ENCODE data around the gene EXOSC3. TPM values are rescaled to one million over a fixed set of nuclear protein-coding genes. Genes with fewer than 3 reads are reported as not detected.
"Not testable (repeated sequence)": the region's sequence is repeated elsewhere in the genome, so short reads cannot be mapped to it uniquely, and the experiment has no call there.

Gene EXOSC3
- total and polyA plus RNA-seq, 2 of the 13 experiments (the other 11 are each of a cell fraction or from before 2014, with no cell fraction given), result 17.5 to 68.7 TPM

DNA sequence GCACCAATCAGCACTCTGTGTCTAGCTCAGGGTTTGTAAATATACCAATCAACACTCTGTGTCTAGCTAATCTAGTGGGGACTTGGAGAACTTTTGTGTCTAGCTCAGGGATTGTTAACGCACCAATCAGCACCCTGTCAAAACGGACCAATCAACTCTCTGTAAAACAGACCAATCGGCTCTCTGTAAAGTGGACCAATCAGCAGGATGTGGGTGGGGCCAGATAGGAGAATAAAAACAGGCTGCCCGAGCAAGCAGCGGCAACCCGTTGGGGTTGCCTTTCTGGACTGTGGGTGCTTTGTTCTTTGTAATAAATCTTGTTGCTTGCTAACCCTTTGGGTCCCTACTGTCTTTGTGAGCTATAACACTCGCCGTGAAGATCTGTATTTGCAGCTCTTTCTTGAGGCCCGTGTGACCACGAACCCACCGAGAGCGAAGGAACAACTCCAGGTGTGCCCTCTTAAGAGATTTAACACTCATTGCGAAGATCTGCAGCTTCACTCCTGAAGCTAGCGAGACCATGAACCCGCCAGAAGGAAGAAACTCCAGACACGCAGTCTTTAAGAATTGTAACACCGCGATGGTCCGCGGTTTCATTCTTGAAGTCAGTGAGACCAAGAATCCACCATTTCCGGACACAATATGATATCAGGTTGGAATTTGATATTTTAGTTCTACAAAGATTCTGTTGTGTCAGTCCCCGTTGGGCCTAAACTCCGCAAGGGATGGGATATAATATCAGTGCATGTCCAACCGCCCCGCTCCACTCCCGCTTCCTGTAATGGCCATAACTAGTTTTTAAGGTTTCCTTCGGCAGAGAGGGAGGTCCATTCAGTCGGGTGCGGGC lies 32.0 kb downstream of the EXOSC3 start:
- H3K36me3 ChIP-seq (replicated peaks in 1 of 2; ENCODE audit: control insufficient read depth in 1 of 2, insufficient read depth in 2 of 2, low read length in 2 of 2), result peaks cover 2% of the 10 kb centered on the region in 2 experiments; a peak in 1 of 5 replicates
- DNase-seq (ENCODE audit: low spot score), result no peak
- CTCF ChIA-PET (ENCODE audit: low intra/inter-chr PET ratio, low total read pairs), result no interaction called here
- intact Hi-C loops (cut with micrococcal nuclease; ENCODE audit: unreplicated experiment) (no loop called here), in situ Hi-C loops (cut with HindIII; ENCODE audit: extremely low pct_ligation_motif_present, low pct_unique_long_range_greater_than_20kb) (no loop called here)
- no TSS peak for BruUV-seq (replicated peaks)
- POLR2A ChIA-PET, result interaction anchor here (0.7 to 1.1 kb wide), 5 partner anchors 32 to 608 kb away, joined by 3 to 6 read pairs (median 3); partner anchors contain the start of genes DCAF10 and EXOSC3
- no peak overlapping the region for H3K27ac ChIP-seq (ENCODE audit: extremely low read length, insufficient read depth, low read length)
- no peaks in the 10 kb centered on the region for H4K20me1 ChIP-seq (ENCODE audit: insufficient read depth, low read length)
- peak overlapping the region; percentile 93 for H2AFZ ChIP-seq (ENCODE audit: low read length)
- H3K4me2 ChIP-seq (ENCODE audit: low read depth, low read length), result peak overlapping the region; percentile 79
- H3K9me3 ChIP-seq (ENCODE audit: low read length), result no peaks in the 10 kb centered on the region
- peaks cover 9% of the 10 kb centered on the region for H3K79me2 ChIP-seq (ENCODE audit: insufficient read depth, low read length)
- FAIRE-seq, result no peak
- H3K27me3 ChIP-seq (ENCODE audit: control insufficient read depth in 1 of 2, insufficient read depth in 2 of 2, low read length in 2 of 2), result peaks cover 0 to 1% of the 10 kb centered on the region in 2 experiments; a peak in 3 of 5 replicates
- WGBS (ENCODE audit: low lambda C conversion rate), result 79% methylated on average over 29 of the region's 29 CpGs
- H3K4me3 ChIP-seq (replicated peaks in 1 of 3; ENCODE audit: insufficient read depth in 1 of 3, low read depth in 2 of 3, low read length in 3 of 3), result peak overlapping the region; percentile 84 to 90 (median 89)
- peak; percentile 68 for TF ChIP-seq NFYB (CRISPR knock-in tag; IDR thresholded peaks at IDR 0.05)
- TF ChIP-seq ZMYM4 (CRISPR knock-in tag; IDR thresholded peaks at IDR 0.05), result peak; percentile 36; the same call in 1 of the 2 replicates
- TF ChIP-seq POLR2A (IDR thresholded peaks at IDR 0.05; ENCODE audit: insufficient read depth in 1 of 2, low read depth in 2 of 2, low read length in 2 of 2), result no peak
- TF ChIP-seq NFYC (CRISPR knock-in tag; IDR thresholded peaks at IDR 0.05), result peak; percentile 61; the same call in 1 of the 2 replicates
- H3K4me1 ChIP-seq (ENCODE audit: insufficient read depth, low read length), result peaks cover 23% of the 10 kb centered on the region
- ATAC-seq, result no peak
- H3K9ac ChIP-seq (ENCODE audit: insufficient read depth, low read depth, low read length), result peak overlapping the region; percentile 80; the same call in 1 of the 2 replicates

GRCh38 chr9:37752112-37752511 lies 32.8 kb downstream of the EXOSC3 start:
- CTCF ChIA-PET (ENCODE audit: low intra/inter-chr PET ratio, low total read pairs); POLR2A ChIA-PET: not testable (repeated sequence)

More at GRCh38 chr9:37752112-37752511, 32.8 kb downstream of the EXOSC3 start:
- BruUV-seq (replicated peaks); H3K9me3 ChIP-seq (ENCODE audit: low read length); H3K27ac ChIP-seq (ENCODE audit: extremely low read length, insufficient read depth, low read length); H3K4me2 ChIP-seq (ENCODE audit: low read depth, low read length); DNase-seq (ENCODE audit: low spot score); intact Hi-C loops (cut with micrococcal nuclease; ENCODE audit: unreplicated experiment); H2AFZ ChIP-seq (ENCODE audit: low read length); H4K20me1 ChIP-seq (ENCODE audit: insufficient read depth, low read length); H3K79me2 ChIP-seq (ENCODE audit: insufficient read depth, low read length); FAIRE-seq; H3K36me3 ChIP-seq (replicated peaks in 1 of 2; ENCODE audit: control insufficient read depth in 1 of 2, insufficient read depth in 2 of 2, low read length in 2 of 2); in situ Hi-C loops (cut with HindIII; ENCODE audit: extremely low pct_ligation_motif_present, low pct_unique_long_range_greater_than_20kb); H3K9ac ChIP-seq (ENCODE audit: insufficient read depth, low read depth, low read length); H3K27me3 ChIP-seq (ENCODE audit: control insufficient read depth in 1 of 2, insufficient read depth in 2 of 2, low read length in 2 of 2); H3K4me3 ChIP-seq (replicated peaks in 1 of 3; ENCODE audit: insufficient read depth in 1 of 3, low read depth in 2 of 3, low read length in 3 of 3); ATAC-seq: not testable (repeated sequence)
- peaks cover 31% of the 10 kb centered on the region for H3K4me1 ChIP-seq (ENCODE audit: insufficient read depth, low read length)
- 90% methylated on average over 5 of the region's 13 CpGs for WGBS (ENCODE audit: low lambda C conversion rate)
